ENCODE results near the gene ESRRA. TPM values are rescaled to one million over a fixed set of nuclear protein-coding genes. Genes with fewer than 3 reads are reported as not detected.
A peak's percentile ranks its signal among the peaks of the same experiment; 100 is the strongest.

ESRRA gene
- total and polyA plus RNA-seq, 2 of the 13 experiments (the other 11 are each of a cell fraction or from before 2014, with no cell fraction given): 18.1 to 36.3 TPM

GRCh38 chr11:64317325-64317960, 12.1 kb downstream of the ESRRA start, which contains the start of gene TRMT112 (continued):
- TF ChIP-seq ZNF567 (CRISPR knock-in tag; IDR thresholded peaks at IDR 0.05; ENCODE audit: borderline replicate concordance) (0 out of 2 replicates have a peak, but pooled peaks have one; percentile 46), ZNF232 (CRISPR knock-in tag; IDR thresholded peaks at IDR 0.05; ENCODE audit: borderline replicate concordance) (no peak; the same call in 1 of the 2 replicates), ATF7 (IDR thresholded peaks at IDR 0.05) (no peak), ATF7 (CRISPR knock-in tag; IDR thresholded peaks at IDR 0.05) (no peak), HMG20A (CRISPR knock-in tag; IDR thresholded peaks at IDR 0.05; ENCODE audit: borderline replicate concordance) (no peak), ASH2L (IDR thresholded peaks at IDR 0.05; ENCODE audit: insufficient read length, low read depth, low read length) (peak; percentile 84), SRY (CRISPR knock-in tag; IDR thresholded peaks at IDR 0.05) (no peak), ZNF468 (CRISPR knock-in tag; IDR thresholded peaks at IDR 0.05) (no peak), ZNF264 (CRISPR knock-in tag; IDR thresholded peaks at IDR 0.05) (peak; percentile 45), ZKSCAN8 (CRISPR knock-in tag; IDR thresholded peaks at IDR 0.05; ENCODE audit: borderline replicate concordance) (no peak), RARA (CRISPR knock-in tag; IDR thresholded peaks at IDR 0.05) (no peak), ZNF329 (CRISPR knock-in tag; IDR thresholded peaks at IDR 0.05; ENCODE audit: low read depth) (no peak), ZBTB21 (CRISPR knock-in tag; IDR thresholded peaks at IDR 0.05) (0 out of 2 replicates have a peak, but pooled peaks have one; percentile 49), PHF5A (CRISPR knock-in tag; IDR thresholded peaks at IDR 0.05; ENCODE audit: low read depth, unreplicated experiment) (no peak), RBAK (CRISPR knock-in tag; IDR thresholded peaks at IDR 0.05) (no peak), HES4 (CRISPR knock-in tag; IDR thresholded peaks at IDR 0.05; ENCODE audit: borderline replicate concordance) (no peak), ZNF761 (CRISPR knock-in tag; conservative IDR thresholded peaks at IDR 0.05) (no peak), ZNF33B (CRISPR knock-in tag; IDR thresholded peaks at IDR 0.05) (no peak), ZNF552 (CRISPR knock-in tag; IDR thresholded peaks at IDR 0.05; ENCODE audit: borderline replicate concordance) (no peak)
- TF ChIP-seq, protein P1, sequence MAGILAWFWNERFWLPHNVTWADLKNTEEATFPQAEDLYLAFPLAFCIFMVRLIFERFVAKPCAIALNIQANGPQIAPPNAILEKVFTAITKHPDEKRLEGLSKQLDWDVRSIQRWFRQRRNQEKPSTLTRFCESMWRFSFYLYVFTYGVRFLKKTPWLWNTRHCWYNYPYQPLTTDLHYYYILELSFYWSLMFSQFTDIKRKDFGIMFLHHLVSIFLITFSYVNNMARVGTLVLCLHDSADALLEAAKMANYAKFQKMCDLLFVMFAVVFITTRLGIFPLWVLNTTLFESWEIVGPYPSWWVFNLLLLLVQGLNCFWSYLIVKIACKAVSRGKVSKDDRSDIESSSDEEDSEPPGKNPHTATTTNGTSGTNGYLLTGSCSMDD (CRISPR knock-in tag; IDR thresholded peaks at IDR 0.05): no peak
- TF ChIP-seq, protein P2, sequence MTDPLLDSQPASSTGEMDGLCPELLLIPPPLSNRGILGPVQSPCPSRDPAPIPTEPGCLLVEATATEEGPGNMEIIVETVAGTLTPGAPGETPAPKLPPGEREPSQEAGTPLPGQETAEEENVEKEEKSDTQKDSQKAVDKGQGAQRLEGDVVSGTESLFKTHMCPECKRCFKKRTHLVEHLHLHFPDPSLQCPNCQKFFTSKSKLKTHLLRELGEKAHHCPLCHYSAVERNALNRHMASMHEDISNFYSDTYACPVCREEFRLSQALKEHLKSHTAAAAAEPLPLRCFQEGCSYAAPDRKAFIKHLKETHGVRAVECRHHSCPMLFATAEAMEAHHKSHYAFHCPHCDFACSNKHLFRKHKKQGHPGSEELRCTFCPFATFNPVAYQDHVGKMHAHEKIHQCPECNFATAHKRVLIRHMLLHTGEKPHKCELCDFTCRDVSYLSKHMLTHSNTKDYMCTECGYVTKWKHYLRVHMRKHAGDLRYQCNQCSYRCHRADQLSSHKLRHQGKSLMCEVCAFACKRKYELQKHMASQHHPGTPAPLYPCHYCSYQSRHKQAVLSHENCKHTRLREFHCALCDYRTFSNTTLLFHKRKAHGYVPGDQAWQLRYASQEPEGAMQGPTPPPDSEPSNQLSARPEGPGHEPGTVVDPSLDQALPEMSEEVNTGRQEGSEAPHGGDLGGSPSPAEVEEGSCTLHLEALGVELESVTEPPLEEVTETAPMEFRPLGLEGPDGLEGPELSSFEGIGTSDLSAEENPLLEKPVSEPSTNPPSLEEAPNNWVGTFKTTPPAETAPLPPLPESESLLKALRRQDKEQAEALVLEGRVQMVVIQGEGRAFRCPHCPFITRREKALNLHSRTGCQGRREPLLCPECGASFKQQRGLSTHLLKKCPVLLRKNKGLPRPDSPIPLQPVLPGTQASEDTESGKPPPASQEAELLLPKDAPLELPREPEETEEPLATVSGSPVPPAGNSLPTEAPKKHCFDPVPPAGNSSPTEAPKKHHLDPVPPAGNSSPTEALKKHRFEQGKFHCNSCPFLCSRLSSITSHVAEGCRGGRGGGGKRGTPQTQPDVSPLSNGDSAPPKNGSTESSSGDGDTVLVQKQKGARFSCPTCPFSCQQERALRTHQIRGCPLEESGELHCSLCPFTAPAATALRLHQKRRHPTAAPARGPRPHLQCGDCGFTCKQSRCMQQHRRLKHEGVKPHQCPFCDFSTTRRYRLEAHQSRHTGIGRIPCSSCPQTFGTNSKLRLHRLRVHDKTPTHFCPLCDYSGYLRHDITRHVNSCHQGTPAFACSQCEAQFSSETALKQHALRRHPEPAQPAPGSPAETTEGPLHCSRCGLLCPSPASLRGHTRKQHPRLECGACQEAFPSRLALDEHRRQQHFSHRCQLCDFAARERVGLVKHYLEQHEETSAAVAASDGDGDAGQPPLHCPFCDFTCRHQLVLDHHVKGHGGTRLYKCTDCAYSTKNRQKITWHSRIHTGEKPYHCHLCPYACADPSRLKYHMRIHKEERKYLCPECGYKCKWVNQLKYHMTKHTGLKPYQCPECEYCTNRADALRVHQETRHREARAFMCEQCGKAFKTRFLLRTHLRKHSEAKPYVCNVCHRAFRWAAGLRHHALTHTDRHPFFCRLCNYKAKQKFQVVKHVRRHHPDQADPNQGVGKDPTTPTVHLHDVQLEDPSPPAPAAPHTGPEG (CRISPR knock-in tag; IDR thresholded peaks at IDR 0.05): no peak
- TF ChIP-seq, protein P3, sequence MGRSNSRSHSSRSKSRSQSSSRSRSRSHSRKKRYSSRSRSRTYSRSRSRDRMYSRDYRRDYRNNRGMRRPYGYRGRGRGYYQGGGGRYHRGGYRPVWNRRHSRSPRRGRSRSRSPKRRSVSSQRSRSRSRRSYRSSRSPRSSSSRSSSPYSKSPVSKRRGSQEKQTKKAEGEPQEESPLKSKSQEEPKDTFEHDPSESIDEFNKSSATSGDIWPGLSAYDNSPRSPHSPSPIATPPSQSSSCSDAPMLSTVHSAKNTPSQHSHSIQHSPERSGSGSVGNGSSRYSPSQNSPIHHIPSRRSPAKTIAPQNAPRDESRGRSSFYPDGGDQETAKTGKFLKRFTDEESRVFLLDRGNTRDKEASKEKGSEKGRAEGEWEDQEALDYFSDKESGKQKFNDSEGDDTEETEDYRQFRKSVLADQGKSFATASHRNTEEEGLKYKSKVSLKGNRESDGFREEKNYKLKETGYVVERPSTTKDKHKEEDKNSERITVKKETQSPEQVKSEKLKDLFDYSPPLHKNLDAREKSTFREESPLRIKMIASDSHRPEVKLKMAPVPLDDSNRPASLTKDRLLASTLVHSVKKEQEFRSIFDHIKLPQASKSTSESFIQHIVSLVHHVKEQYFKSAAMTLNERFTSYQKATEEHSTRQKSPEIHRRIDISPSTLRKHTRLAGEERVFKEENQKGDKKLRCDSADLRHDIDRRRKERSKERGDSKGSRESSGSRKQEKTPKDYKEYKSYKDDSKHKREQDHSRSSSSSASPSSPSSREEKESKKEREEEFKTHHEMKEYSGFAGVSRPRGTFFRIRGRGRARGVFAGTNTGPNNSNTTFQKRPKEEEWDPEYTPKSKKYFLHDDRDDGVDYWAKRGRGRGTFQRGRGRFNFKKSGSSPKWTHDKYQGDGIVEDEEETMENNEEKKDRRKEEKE (IDR thresholded peaks at IDR 0.05): no peak
